Subcutaneous adipose tissue (tissue), 4 donors: ENCODE measurements around the gene PICALM. TPM values are rescaled to one million over a fixed set of nuclear protein-coding genes. Genes with fewer than 3 reads are reported as not detected.

Source experiments
- total RNA-seq, 4 donors: library from RNA; depleted of rRNA; stranded (reverse); fragments of >200 nt; gene quantifications; one replicate each; pipeline ENCODE4 v1.1.0, GENCODE V29; 2016
- TF ChIP-seq, protein P1 (sequence below): fragments of 450-650 bp; IDR thresholded peaks from one replicate; pipeline ENCODE4 v1.5.1; 2016; ENCODE audit warnings: low read depth, mild to moderate bottlenecking, control low read depth, antibody characterized with exemption, moderate library complexity

PICALM gene
- total RNA-seq: 100 to 1,000 TPM; 345 to 758 (median 413) TPM

- TF ChIP-seq, protein P1, sequence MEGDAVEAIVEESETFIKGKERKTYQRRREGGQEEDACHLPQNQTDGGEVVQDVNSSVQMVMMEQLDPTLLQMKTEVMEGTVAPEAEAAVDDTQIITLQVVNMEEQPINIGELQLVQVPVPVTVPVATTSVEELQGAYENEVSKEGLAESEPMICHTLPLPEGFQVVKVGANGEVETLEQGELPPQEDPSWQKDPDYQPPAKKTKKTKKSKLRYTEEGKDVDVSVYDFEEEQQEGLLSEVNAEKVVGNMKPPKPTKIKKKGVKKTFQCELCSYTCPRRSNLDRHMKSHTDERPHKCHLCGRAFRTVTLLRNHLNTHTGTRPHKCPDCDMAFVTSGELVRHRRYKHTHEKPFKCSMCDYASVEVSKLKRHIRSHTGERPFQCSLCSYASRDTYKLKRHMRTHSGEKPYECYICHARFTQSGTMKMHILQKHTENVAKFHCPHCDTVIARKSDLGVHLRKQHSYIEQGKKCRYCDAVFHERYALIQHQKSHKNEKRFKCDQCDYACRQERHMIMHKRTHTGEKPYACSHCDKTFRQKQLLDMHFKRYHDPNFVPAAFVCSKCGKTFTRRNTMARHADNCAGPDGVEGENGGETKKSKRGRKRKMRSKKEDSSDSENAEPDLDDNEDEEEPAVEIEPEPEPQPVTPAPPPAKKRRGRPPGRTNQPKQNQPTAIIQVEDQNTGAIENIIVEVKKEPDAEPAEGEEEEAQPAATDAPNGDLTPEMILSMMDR: no peak
These were observed at the start of gene PICALM for GRCh38 chr11:86068951-86069407. Gene PICALM, minus strand, starts transcription at chr11:86069084. Its CDS starts 304 bp downstream, at chr11:86068780.

GRCh38 chr11:86118253-86118652 lies 49.4 kb upstream of the PICALM start:
- TF ChIP-seq, protein P1: no peak

DNA sequence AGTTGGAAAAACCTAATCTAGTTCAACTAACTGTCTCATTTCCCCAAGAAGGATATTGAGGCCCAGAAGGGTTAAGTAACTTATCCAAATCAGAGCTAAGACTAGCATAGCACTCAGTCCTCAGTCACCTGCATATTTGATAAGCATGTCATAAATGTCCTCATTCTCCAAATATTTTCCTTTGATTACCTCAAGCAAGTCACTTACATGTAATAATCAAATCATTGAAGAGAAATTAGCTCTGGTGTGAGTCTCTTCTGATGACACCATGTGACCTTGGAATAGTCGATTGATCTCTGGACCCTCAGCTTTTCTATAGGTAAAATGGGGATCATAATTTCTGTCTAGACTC lies 48.8 kb upstream of the PICALM start:
- TF ChIP-seq, protein P1: no peak

GRCh38 chr11:86117001-86117711 lies 48.3 kb upstream of the PICALM start:
- TF ChIP-seq, protein P1: no peak

- TF ChIP-seq, protein P1: no peak
These were observed 47.5 kb upstream of the PICALM start for GRCh38 chr11:86116386-86116726.

- TF ChIP-seq, protein P1: no peak
These were observed 46.9 kb upstream of the PICALM start for GRCh38 chr11:86115542-86116385.

- TF ChIP-seq, protein P1: no peak
These were observed 40.2 kb upstream of the PICALM start for GRCh38 chr11:86108890-86109638.
